Adrenal gland (tissue), 5 donors: ENCODE data around the gene AGAP5.

Experiments used
- CTCF ChIP-seq, 6 experiments: fragments of 450-650 bp in 4 of 6; fragments of 200-600 bp in 2 of 6; sonication (generic) in 1 of 6; IDR thresholded peaks; 1 replicate in 5 of 6; 2 replicates in 1 of 6; pipeline versions ENCODE4 v1.5.1 to v1.8.0; 2016 to 2021; ENCODE audit warnings: antibody characterized with exemption in 6 of 6, mild to moderate bottlenecking in 2 of 6, moderate library complexity in 1 of 6
- POLR2A ChIP-seq, 2 donors: fragments of 450-650 bp; IDR thresholded peaks; one replicate each; pipeline ENCODE4 v1.6.1; 2017; ENCODE audit warnings: antibody characterized with exemption in 2 of 2, mild to moderate bottlenecking in 2 of 2, moderate library complexity in 1 of 2
- donor health status: DM: no; HTN: no; CAD: no.

- no peak for TF ChIP-seq POLR2A (IDR thresholded peaks at IDR 0.05)
- peak; percentile 73 to 98 (median 93) for TF ChIP-seq CTCF (IDR thresholded peaks at IDR 0.05)
Measured at GRCh38 chr10:73644015-73644743, 53.7 kb downstream of the AGAP5 start.
